Activated CD4-positive, alpha-beta T cell treated with anti-CD3 and anti-CD28 coated beads, Interleukin-2, amount 50 U/mL, for 16 hours (primary cell): ENCODE results near the gene GET3.

Source experiments
- DNase-seq: peaks from one replicate; pipeline ENCODE4 v3.0.0-alpha.2; 2020

The GET3 gene

DNA sequence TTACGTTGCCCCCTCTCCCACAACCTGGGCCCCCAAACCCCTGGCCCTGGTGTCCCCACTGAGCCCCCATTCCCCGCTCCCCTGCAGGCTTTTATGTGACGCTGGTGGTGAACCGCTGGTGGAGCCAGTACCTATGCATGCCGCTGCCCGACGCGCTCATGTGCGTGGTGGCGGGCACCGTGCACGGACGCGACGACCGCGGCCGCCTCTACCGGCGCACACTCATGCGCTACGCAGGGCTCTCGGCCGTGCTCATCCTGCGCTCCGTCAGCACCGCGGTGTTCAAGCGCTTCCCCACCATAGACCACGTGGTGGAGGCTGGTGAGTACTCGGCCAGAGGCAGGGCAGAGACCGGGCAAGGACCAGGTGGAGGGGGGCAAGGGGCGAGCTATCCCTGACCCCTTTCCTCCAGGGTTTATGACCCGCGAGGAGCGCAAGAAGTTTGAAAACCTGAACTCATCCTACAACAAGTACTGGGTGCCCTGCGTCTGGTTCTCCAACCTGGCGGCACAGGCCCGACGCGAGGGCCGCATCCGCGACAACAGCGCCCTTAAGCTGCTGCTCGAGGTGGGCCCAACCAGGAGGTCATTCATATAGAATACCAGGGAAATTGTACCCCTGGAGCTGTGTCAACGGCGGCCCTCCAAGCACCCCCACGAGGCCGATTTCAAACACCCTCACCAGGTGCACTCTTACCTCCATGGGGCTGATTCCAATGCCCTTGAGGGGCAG is 17.3 kb downstream of the GET3 start:
- DNase-seq: no peak

DNA sequence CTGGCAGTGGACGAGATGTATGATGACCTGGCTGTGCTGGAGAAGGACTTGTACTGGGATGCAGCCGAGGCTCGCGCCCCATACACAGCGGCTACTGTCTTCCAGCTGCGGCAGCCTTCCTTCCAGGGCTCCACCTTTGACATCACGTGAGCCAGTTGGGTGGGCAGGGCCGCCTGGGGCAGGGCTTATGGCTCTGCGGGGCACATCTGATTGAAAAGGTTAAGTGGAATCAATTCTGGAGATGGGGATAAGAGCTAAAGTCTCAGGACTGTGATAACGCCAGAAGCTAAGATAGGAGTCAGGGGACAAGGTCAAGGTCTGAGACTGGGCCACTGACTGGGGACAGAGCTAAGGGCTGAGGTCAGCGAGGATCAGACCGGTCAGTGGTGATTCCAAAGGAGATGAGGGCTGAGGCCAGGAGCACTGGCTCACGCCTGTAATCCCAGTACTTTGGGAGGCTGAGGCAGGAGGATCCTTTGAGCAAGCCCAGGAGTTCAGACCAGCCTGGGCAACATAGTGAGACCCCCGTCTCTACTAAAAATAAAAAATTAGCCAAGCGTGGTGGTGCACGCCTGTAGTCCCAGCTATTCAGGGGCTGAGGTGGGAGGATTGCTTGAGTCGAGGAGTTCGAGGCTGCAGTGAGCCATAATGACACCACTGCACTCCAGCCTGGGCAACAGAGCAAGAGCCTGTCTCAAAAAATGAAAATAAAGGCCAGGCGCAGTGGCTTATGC is 19.0 kb downstream of the GET3 start:
- no peak for DNase-seq

DNA sequence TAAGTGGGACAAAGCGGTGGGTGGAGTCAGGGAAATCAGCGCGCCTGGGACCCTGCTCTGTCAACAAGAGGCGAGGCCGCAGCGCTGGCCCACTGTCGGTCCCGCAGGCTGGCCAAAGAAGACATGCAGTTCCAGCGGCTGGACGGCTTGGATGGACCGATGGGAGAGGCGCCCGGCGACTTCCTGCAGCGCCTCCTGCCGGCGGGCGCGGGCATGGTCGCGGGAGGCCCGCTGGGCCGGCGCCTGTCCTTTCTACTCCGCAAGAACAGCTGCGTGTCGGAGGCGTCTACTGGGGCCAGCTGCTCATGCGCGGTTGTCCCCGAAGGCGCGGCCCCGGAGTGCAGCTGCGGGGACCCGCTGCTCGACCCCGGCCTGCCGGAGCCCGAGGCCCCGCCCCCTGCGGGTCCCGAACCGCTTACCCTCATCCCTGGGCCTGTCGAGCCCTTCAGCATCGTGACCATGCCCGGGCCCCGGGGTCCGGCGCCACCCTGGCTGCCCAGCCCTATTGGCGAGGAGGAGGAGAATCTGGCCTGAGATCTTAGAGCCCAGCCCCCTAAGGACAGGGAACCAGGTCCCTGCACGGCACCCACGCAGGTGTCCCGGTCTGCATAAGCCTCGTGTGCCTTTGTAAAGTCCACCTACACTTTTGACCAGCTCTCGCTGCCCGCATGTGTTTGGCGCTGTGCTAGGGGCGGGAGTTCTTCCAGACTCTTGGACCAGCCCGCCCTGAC is 20.4 kb downstream of the GET3 start:
- peak; percentile 69 for DNase-seq

DNA sequence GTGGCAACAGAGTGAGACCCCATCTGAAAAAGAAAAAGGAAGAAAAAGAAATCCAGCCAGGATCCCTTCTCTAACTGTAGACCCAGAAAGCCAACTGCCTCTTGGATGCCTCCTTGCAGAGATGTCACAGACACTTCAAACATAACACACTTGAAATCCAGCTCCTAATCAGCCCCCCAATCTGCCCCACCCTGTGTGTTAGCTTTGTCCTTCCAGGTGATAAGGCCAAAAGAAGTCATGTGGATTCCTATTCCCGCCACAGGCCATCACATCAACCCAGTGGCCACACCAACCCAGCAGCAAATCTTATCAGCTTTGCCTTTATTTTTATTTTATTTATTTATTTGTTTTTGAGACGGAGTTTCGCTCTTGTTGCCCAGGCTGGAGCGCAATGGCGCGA is 22.4 kb downstream of the GET3 start:
- no peak for DNase-seq

DNA sequence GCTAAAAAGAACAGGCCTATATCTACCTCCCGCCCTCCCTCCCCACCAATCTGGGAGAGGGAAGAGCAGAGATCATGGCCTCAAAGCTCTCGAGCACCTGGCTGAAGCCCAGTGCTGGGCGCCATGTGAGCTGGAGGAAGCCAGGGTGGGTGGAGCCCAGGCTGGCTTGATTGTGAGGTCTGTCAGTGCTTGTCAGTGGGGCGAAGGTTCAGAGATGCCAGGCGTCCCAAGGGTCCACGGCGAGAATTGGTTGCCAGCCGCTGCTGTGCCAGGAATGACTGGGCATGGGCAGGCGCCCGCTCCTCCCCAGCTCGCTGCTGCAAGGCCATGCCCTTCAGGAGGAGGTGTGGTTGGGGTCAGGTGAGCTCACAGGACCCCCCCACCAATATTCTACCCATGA is 25.8 kb downstream of the GET3 start:
- DNase-seq: no peak

DNA sequence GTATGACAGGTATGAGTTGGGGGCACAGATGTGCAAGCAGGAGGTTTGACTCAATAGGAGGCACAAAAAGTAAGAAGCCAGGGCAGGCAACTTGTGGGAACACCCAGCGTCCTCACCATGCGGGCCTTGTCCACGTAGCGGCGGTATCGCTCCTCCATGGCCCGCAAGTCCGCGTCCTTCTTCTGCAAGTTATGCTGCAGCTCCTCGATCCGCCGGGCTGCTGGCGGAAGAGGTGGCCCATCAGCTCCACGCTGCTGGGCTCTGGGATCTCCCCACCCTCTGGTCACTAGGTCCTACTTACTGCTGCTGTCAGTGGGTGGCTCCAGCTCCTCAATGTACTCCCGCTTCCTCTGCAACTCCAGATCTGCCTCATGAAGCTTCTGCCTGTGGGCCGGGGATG is 27.4 kb downstream of the GET3 start:
- no peak for DNase-seq

DNA sequence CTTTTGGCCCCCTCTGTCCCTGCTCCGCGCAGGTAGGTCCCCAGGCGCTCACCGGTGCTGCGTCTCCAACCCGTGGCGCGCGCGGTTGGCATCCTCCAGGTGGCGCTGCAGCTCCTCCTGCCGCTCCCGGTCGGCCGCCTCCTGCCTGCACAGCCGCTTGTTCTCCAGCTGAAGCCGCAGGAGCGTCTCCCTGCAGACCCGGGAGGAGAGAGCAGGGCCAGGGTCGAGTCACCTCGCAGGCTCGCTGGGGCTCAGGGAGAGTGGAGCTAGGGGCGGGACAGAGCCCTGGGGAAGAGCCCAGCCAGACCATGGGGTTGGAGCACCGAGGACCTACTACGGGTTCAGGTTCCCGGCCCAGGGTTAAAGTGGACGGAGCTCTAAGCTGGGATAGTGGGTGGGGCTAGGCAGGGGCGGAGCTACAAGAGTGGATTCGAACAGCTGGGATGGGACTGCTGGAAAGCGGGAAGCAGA is 28.8 kb downstream of the GET3 start:
- peak; percentile 72 for DNase-seq

DNA sequence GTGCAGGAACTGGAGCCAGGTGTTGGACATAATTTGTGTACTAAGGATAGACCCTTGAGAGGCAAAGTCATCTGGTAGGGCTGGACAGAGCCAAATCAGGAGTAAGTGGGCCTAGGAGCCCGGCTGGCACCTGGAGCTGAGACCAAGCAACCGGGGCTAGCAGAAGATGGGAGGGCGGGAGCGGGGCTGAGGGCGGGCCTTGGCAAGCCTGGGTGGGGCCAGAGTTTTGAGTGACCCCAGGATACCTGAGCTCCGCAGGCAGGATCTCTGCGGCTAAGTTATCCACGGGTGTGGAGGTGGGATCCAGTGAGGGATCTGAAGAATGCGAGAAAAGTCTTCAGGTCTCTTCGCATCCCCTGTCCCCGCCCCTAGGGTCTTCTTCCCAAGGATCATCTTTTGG is 29.9 kb downstream of the GET3 start:
- DNase-seq: no peak

DNA sequence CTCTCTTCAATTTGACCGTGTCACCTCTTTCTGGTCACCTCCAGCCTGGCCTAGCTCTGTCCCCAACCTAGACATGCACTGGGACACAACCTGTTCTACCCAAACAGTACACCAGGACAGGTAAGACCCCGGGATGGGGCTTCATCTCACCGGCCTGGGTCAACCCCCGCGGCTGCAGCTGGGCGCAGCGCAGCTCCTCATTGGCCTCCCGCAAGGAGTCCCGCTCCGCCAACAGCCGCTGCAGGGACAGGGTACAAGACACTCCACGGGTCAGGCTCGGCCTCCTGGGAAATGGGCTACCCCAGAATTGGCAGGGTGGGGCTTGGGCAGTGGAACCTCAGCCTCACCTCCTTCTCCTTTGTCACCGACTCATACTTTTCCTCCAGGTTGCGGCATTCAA is 30.4 kb downstream of the GET3 start:
- no peak for DNase-seq

DNA sequence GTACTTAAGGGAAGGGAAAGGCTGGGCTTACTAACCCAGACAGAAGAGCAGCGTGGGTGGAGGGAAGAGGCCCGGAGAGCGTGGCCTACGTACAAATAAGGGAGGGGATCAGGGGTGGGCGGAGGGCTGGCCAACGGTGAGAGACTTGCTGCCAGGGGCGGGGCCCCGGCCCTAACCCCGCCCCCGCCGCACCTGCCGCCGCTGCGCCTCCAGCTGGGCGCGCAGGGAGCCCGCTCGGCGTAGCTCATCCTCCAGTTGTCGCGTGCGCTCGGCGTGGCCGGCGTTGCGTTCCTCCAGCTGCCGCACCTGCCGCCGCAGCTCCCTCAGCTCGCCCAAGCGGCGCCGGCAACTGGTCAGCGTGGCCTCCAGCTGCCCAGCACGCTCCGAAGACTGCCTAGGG is 32.4 kb downstream of the GET3 start:
- DNase-seq: peak; percentile 66

DNA sequence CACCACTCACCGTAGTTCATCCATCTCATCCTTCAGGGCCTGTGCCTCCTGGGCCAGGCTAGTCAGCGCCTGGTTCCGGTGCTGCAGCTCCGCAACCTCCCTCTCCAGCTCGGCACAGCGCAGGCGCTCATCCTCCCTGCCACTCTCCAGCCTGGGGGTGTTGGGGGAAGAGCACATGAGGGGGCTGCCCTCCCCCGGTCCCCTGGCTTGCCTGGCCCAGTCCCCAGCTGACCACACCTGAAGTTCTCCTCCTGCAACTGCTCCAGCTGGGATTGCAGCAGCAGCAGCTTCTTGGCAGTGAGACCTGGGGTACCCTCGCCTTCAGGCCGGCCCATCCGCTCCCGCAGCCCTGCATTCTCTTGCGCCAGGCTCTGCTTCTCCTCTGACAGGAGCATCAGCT is 33.6 kb downstream of the GET3 start:
- DNase-seq: no peak

DNA sequence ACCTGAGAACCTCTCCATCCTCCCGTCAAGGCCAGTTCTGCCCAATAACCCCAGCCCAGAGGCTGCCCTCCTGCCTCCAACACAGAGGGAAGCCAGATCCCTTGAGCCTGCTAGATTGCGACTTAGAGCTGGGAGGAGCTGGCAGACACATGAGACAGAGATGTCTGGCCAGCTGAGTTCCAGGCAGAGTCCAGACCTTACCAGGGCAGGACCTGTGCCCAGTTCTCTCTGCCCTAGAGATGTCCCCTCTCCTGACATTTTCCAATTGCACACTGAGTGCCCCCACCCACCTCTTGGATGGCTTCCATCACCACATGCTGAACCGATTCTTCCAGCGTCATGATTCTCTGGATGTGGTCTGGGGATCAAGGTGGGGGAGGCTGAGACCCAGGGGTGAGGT is 35.0 kb downstream of the GET3 start:
- DNase-seq: no peak

DNA sequence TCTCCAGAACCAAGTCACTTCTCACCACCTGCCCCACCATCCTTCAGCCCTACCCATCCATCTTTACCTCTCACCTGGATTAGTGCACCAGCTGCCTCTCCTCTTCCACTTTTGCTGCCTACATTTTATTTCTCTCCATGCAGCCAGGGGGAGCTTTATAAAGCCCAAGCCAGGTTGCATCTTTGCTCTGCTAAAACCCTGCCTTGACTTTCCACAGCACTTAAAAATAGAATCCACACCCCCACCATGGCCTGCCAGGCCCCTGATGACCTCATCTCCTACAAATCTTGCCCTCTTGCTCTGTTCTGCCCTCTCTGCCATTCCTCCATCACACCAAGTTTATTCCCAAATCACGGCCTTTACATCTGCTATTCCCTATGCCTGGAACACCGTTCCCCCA is 36.3 kb downstream of the GET3 start:
- DNase-seq: no peak

DNA sequence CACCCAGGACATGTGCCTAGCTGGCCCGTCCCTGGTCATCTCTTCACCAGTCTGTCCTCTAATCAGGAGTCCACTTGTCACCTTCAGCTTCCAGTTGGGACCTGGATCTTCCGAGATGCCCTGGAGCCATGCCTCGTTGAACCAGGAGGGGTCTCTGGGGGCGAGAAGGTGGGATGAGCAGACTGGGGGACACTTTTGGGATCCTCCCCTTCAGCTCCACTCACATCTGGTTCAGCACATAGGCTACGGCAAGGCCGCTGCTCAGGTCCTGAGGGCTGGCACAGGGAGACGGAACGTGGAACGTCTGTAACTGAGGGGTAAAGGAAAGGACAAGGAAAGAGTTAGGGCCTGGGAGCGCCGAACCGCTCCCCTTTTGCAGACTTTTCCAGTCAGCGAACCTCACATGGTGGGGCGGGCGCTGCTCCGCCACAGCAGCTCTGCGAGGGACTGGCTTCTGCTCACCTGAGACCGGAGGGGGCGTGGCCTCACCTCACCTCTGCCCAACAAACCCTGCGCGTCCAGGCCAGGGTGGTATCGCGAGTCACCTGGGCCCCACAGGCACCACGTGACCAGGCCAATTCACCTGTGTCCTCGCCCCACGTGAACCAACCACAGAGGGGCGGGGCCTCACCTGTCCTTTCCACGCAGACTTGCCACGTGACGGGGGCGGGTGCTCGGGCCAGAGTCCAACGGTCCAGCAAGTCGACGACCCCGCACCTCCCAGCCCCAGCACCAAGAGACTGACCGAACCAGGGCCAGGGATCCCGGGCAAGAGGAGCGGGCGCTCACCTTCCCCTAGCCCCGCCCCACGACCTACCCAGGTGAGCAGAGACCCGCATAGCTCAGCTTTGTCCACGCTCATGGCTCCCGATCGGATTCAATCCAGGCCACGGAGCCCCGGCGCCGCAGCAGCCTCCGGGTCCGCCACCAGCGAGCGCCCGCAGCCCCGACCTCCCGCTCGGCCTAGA is 37.6 kb downstream of the GET3 start, which contains the start of gene HOOK2:
Gene HOOK2, minus strand, starts transcription at position 965 of the 968 bp plus-strand sequence. Its CDS starts 103 bp downstream, at position 862.
- no peak for DNase-seq

DNA sequence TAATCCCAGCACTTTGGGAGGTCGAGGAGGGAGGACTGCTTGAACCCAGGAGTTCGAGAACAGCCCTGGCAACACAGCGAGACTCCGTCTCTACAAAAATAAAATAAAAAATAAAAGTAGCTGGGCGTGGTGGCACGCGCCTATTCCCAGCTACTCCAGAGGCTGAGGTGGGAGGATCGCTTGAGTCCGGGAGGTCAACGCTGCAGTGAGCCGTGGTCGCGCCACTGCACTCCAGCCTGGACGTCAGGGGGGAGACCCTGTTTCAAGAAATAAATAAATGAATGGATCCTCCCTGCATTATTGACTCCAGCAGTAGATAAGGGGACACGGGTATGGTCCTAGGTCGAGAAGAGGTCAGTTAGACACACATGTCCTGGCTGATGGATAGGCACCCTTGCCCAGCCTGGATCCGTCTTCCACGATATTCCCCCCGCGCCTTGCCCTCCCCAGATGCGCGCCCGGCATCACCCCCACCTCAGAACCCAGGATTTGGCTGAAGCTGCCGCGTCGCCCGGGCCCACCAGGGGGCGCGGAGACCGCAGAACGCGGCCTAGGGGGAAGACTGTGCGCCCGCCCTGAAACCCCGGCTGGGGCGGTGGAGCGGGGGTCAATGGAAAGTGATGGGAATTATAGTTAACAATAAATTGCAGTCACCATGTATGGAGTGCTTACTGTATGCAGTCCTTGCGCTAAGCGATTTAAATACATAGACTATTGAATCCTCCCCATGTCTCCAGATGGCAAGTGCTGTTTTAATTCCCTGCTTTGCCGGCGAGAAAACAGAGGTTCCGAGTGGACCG is 40.1 kb downstream of the GET3 start:
- peak; percentile 86 for DNase-seq

DNA sequence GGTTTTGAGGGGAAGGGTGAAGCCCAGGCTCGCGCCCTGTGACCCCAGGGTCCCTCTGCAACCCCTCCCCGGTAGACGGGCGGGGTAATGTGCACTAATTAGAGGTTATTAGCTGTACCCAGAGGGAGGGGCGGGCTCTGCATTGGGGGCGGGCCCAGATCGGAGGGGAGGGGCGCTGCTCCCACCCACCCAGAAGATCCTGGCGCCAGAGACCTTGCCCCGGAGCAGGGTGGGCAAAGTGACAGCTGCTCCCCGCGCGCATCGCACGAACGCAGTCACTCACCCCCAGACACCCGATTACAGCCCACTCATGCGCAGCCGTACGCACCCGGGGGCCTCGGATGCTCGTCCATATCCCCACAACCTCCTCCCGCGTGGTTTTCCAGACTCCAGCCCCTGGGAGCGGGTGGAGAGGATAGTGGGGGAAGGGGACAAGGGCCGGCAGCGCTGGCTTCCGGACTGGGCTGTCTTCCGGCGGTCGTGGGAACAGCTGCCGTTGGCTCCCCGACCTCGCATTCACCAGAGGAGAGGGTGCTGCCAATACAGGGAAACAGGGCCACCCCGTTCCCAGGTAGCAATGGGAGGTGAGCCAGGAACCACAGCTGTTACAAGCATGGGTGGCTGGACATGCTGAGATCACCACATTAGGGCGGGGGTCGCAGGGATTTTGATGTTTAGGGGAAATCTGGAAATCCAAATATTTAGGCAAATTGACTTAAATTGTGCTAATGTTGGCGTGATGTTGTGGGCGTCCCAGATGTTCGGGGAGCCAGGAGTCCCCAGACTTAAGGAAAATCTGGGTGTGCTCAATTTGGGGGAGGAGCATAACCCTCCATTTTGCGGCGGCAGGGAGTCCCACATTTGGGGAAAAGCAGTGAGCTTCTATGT is 41.0 kb downstream of the GET3 start:
- DNase-seq: peak; percentile 68

DNA sequence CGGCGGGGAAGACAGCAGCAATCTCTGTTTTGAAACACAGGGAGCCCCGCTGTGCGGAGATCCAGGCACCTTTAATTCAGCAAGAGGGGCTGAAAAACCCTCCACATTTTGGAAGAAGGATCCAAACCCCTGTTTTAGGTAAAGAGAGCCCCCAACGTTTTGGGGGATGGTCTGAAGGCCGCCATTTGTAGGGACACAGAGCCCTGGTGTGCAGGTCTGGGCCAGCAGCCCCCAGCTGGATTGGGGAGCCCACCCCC is 41.5 kb downstream of the GET3 start:
- DNase-seq: no peak

DNA sequence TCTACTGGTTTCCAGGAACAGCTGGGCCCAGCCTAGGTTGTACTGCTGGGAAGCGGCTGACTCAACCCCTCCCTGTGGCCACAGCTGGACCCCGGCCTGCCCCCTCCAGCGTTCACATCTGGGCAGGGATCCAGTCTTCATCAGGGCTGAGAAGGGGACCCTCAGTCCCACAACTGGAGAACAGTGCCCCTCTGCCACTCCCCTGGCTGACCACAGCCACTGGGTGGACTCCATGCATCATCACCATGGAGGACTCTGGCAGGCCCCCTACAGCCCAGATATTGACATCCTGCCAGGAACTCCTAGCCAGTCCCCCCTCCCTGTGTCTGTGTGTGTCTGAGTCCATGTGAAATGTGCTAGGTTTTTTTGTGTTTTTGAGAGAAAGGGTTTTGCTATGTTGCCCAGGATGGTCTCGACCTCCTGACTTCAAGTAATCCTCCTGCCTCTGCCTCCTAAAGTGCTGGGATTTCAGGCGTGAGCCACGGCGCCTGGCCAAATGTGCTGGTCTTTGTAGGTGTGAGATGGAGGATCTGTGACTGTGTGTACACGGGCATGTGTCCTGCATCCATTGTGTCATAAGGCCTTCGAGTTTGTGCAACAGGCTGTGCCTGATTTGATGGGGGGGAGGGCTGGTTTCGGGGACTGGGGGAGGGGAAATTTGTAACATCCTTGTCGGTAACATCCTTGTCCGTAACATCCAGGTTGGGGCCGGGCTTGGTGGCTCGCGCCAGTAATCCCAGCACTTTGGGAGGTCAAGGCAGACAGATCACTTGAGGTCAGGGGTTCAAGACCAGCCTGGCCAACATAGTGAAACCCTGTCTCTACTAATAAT is 42.1 kb downstream of the GET3 start:
- DNase-seq: no peak

DNA sequence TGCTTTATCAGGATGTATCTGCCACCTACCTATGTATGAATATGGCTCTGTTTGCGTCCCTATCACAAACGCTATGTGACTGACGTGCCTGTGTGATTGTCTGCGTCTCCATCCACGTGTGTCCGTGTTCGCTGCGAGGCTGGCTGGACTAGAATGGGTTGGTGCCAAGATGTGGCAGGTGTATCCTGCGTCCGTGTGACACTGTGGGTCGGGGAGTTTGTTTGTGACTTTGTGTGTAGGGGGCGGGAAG is 44.8 kb downstream of the GET3 start:
- DNase-seq: no peak
